Endothelial cell (in vitro differentiated cells): ENCODE data around the gene RPL13A. TPM values are rescaled to one million over a fixed set of nuclear protein-coding genes. Genes with fewer than 3 reads are reported as not detected.
A peak's percentile ranks its signal among the peaks of the same experiment; 100 is the strongest.

ENCODE experiments used
- DNase-seq: peaks from one replicate; pipeline ENCODE4 v3.0.0; 2021; ENCODE audit warnings: low spot score
- H3K27ac Mint-ChIP-seq: one replicate; pipeline ENCODE4 v1.8.0; 2021; ENCODE audit warnings: mixed read lengths, inconsistent platforms; ENCODE audit not compliant: unreplicated experiment
- H3K27me3 Mint-ChIP-seq: one replicate; pipeline ENCODE4 v1.8.0; 2021; ENCODE audit warnings: mild to moderate bottlenecking, moderate library complexity, mixed read lengths, inconsistent platforms; ENCODE audit not compliant: unreplicated experiment
- H3K36me3 Mint-ChIP-seq: one replicate; pipeline ENCODE4 v1.8.0; 2021; ENCODE audit warnings: mild to moderate bottlenecking, low read depth, mixed read lengths, inconsistent platforms; ENCODE audit not compliant: unreplicated experiment
- H3K4me1 Mint-ChIP-seq: one replicate; pipeline ENCODE4 v1.8.0; 2021; ENCODE audit warnings: mild to moderate bottlenecking, mixed read lengths, inconsistent platforms; ENCODE audit not compliant: unreplicated experiment
- H3K4me3 Mint-ChIP-seq: one replicate; pipeline ENCODE4 v1.8.0; 2021; ENCODE audit warnings: mild to moderate bottlenecking, mixed read lengths, inconsistent platforms; ENCODE audit not compliant: unreplicated experiment
- H3K9me3 Mint-ChIP-seq: one replicate; pipeline ENCODE4 v1.8.0; 2021; ENCODE audit warnings: mixed read lengths, inconsistent platforms; ENCODE audit not compliant: unreplicated experiment
- CTCF ChIP-seq: fragments of 200-600 bp; sonication (generic); IDR thresholded peaks from one replicate; pipeline ENCODE4 v1.5.0; 2021; ENCODE audit warnings: antibody characterized with exemption; ENCODE audit not compliant: unreplicated experiment
- long read RNA-seq: library from polyadenylated mRNA; unstranded; transcript quantifications from one replicate; pipeline ENCODE4 v2.0.0, GENCODE V29; 2020; ENCODE audit not compliant: unreplicated experiment
- total RNA-seq: library from RNA; stranded (reverse); fragmentation: NEBNext Ultra II Directional; extraction: Animal tissue kit (Norgen Biotek cat#: 25700); gene quantifications from one replicate; pipeline ENCODE4 v1.2.1, GENCODE V29; 2021; ENCODE audit not compliant: unreplicated experiment

RPL13A gene
- 2,762 TPM for total RNA-seq
- long read RNA-seq, transcript RPL13A-214 (8 exons, 1,122 nt), result minor isoform, 61 of 4,402 reads
- long read RNA-seq, transcript RPL13A-201 (8 exons, 1,181 nt), result major isoform, 4,203 of 4,402 reads
- long read RNA-seq, partial matches to known transcripts, result 60 of 4,402 reads
- long read RNA-seq, other reads (novel, unspliced or antisense), result 74 of 4,402 reads

GRCh38 chr19:49487277-49488045, at the start of gene RPL13A:
Gene RPL13A (plus strand): TSS chr19:49487608. CDS start chr19:49487630, 22 bp downstream.
- peak within 1 kb of the TSS; percentile 100 for H3K4me3 Mint-ChIP-seq

GRCh38 chr19:49438261-49438660, 49.1 kb upstream of the RPL13A start:
- H3K4me3 Mint-ChIP-seq, result no peak overlapping the region
- no peak for DNase-seq
- no peaks in the 10 kb centered on the region for H3K9me3 Mint-ChIP-seq
- TF ChIP-seq CTCF, result no peak
- H3K36me3 Mint-ChIP-seq, result peaks cover 15% of the 10 kb centered on the region
- peaks cover 12% of the 10 kb centered on the region for H3K4me1 Mint-ChIP-seq
- H3K27me3 Mint-ChIP-seq, result peaks cover 61% of the 10 kb centered on the region
- H3K27ac Mint-ChIP-seq, result no peak overlapping the region

More at GRCh38 chr19:49487277-49488045, at the start of gene RPL13A:
- H3K27ac Mint-ChIP-seq, result peak within 1 kb of the TSS; percentile 95
- peaks cover 30% of the 10 kb centered on the region for H3K36me3 Mint-ChIP-seq
- peaks cover 21% of the 10 kb centered on the region for H3K27me3 Mint-ChIP-seq
- H3K9me3 Mint-ChIP-seq, result no peaks in the 10 kb centered on the region
- TF ChIP-seq CTCF, result no peak
- H3K4me1 Mint-ChIP-seq, result peaks cover 22% of the 10 kb centered on the region
- DNase-seq, result peak; percentile 99

GRCh38 chr19:49439836-49440235, 47.6 kb upstream of the RPL13A start:
- no peaks in the 10 kb centered on the region for H3K9me3 Mint-ChIP-seq
- peaks cover 14% of the 10 kb centered on the region for H3K4me1 Mint-ChIP-seq
- no peak overlapping the region for H3K4me3 Mint-ChIP-seq
- no peak for DNase-seq
- H3K27me3 Mint-ChIP-seq, result peaks cover 59% of the 10 kb centered on the region
- H3K27ac Mint-ChIP-seq, result no peak overlapping the region
- TF ChIP-seq CTCF, result no peak
- peaks cover 15% of the 10 kb centered on the region for H3K36me3 Mint-ChIP-seq

- Mint-ChIP-seq H3K9me3 (no peaks in the 10 kb centered on the region), H3K27ac (no peak overlapping the region)
- no peak for DNase-seq
These were observed 46.8 kb upstream of the RPL13A start for GRCh38 chr19:49440439-49441209.

More at GRCh38 chr19:49440439-49441209, 46.8 kb upstream of the RPL13A start:
- Mint-ChIP-seq H3K4me3 (peak overlapping the region; percentile 68), H3K36me3 (peaks cover 7% of the 10 kb centered on the region), H3K4me1 (peaks cover 14% of the 10 kb centered on the region), H3K27me3 (peaks cover 58% of the 10 kb centered on the region)
- no peak for TF ChIP-seq CTCF
